ENCODE data around the gene ECE1. TPM values are rescaled to one million over a fixed set of nuclear protein-coding genes. Genes with fewer than 3 reads are reported as not detected.

Gene ECE1
- total and polyA plus RNA-seq, 2 of the 8 experiments (the other 6 are each of a cell fraction or from before 2014, with no cell fraction given), result 21.4 to 36.8 TPM

GRCh38 chr1:21254335-21254951 lies 35.8 kb downstream of the ECE1 start:
- H3K79me1 ChIP-seq (ENCODE audit: low read depth, low read length), result no peaks in the 10 kb centered on the region
- WGBS, 2 experiments (ENCODE audit: extremely low coverage in 1 of 2, insufficient coverage in 1 of 2, insufficient read length in 1 of 2, insufficient replicate concordance in 2 of 2, low coverage in 1 of 2, low lambda C conversion rate in 2 of 2, missing lambda C conversion rate in 1 of 2), result 88% methylated on average over 8 of the region's 8 CpGs; no CpG with 5 or more reads in 1 of the 2 experiments
- H2BK15ac ChIP-seq (ENCODE audit: low read length), result no peak overlapping the region
- CTCF ChIA-PET (ENCODE audit: partially characterized antibody), result interaction anchor here (0.5 to 12.4 kb wide), 41 partner anchors 9 to 321 kb away, joined by 3 to 374 read pairs (median 6); no protein-coding TSS in a partner anchor
- H2BK120ac ChIP-seq (replicated peaks; ENCODE audit: low read depth, low read length), result no peak overlapping the region
- H3K23me2 ChIP-seq (ENCODE audit: low read depth, low read length), result no peaks in the 10 kb centered on the region
- POLR2A ChIA-PET (ENCODE audit: partially characterized antibody), result interaction anchor here (0.8 to 1.5 kb wide), 4 partner anchors 12 to 80 kb away, joined by 3 read pairs; no protein-coding TSS in a partner anchor
- no peak overlapping the region for H3K4ac ChIP-seq (replicated peaks; ENCODE audit: insufficient read length, low read depth, low read length)
- no peaks in the 10 kb centered on the region for H3K4me1 ChIP-seq (replicated peaks in 1 of 4; ENCODE audit: control insufficient read depth in 3 of 4, insufficient read depth in 4 of 4, low read length in 3 of 4)
- no peak overlapping the region for H2BK20ac ChIP-seq (ENCODE audit: low read length)
- H4K8ac ChIP-seq (ENCODE audit: extremely low read depth, insufficient read depth, low read length), result no peak overlapping the region
- no peaks in the 10 kb centered on the region for H4K20me1 ChIP-seq (replicated peaks in 1 of 2; ENCODE audit: control insufficient read depth in 1 of 2, insufficient read depth in 2 of 2, low read length in 2 of 2)
- no peak overlapping the region for H2AFZ ChIP-seq (ENCODE audit: low read length)
- H3K27ac ChIP-seq (ENCODE audit: low read depth, low read length), result no peak overlapping the region
- no peak overlapping the region for H3K4me3 ChIP-seq (ENCODE audit: extremely low read depth in 1 of 4, insufficient read depth in 2 of 4, low read depth in 3 of 4, low read length in 4 of 4)
- no peak overlapping the region for H3K23ac ChIP-seq (ENCODE audit: insufficient read length)
- no peak overlapping the region for H4K5ac ChIP-seq (ENCODE audit: insufficient read length, low read depth, low read length)
- DNase-seq (ENCODE audit: low read depth in 1 of 2, low spot score in 2 of 2), result no peak
- no peak overlapping the region for H3K18ac ChIP-seq (ENCODE audit: extremely low read depth, low read length)
- H3K4me2 ChIP-seq (ENCODE audit: insufficient read depth in 1 of 2, low read depth in 2 of 2, low read length in 2 of 2), result no peak overlapping the region
- no peak overlapping the region for H4K91ac ChIP-seq (replicated peaks; ENCODE audit: insufficient read length, low read length)
- no peak overlapping the region for H2BK12ac ChIP-seq (ENCODE audit: low read depth, low read length)
- H3K36me3 ChIP-seq (ENCODE audit: control insufficient read depth in 2 of 4, insufficient read depth in 4 of 4, low read length in 3 of 4), result no peaks in the 10 kb centered on the region; a peak in 2 of 8 replicates
- no peak overlapping the region for H3K9ac ChIP-seq (replicated peaks in 1 of 4; ENCODE audit: extremely low read depth in 1 of 4, low read depth in 3 of 4, low read length in 3 of 4)
- FAIRE-seq, result no peak
- no peaks in the 10 kb centered on the region for H3K79me2 ChIP-seq (ENCODE audit: control insufficient read depth in 1 of 2, insufficient read depth in 2 of 2, low read length in 2 of 2)
- H3K27me3 ChIP-seq (replicated peaks in 1 of 4; ENCODE audit: control insufficient read depth in 3 of 4, extremely low read depth in 1 of 4, insufficient read depth in 3 of 4, low read length in 3 of 4), result no peaks in the 10 kb centered on the region
- no peak overlapping the region for H3K56ac ChIP-seq (replicated peaks; ENCODE audit: insufficient read length, low read depth, low read length)
- H3K9me3 ChIP-seq (ENCODE audit: insufficient read depth in 2 of 2, low read depth in 1 of 2, low read length in 1 of 2), result no peaks in the 10 kb centered on the region
- H2BK5ac ChIP-seq (ENCODE audit: low read depth, low read length), result no peak overlapping the region
- H2AK5ac ChIP-seq (ENCODE audit: low read depth, low read length), result no peak overlapping the region
- H3K14ac ChIP-seq (ENCODE audit: insufficient read length), result no peak overlapping the region
- TF ChIP-seq TAF1 (IDR thresholded peaks at IDR 0.05; ENCODE audit: low read depth, low read length) (no peak), E2F6 (IDR thresholded peaks at IDR 0.05) (no peak), KDM4A (IDR thresholded peaks at IDR 0.05; ENCODE audit: low read depth, low read length, severe bottlenecking) (no peak), KDM1A (IDR thresholded peaks at IDR 0.05; ENCODE audit: borderline replicate concordance, low read length) (no peak), YY1 (IDR thresholded peaks at IDR 0.05; ENCODE audit: low read depth, low read length) (no peak), USF2 (IDR thresholded peaks at IDR 0.05; ENCODE audit: low read length) (no peak), EP300 (IDR thresholded peaks at IDR 0.05; ENCODE audit: borderline replicate concordance in 1 of 2, low read depth in 2 of 2, low read length in 2 of 2) (no peak), RBBP5 (IDR thresholded peaks at IDR 0.05; ENCODE audit: borderline replicate concordance, low read depth, low read length) (no peak), ATF3 (IDR thresholded peaks at IDR 0.05; ENCODE audit: insufficient read depth, low read depth, low read length) (no peak), ASH2L (IDR thresholded peaks at IDR 0.05; ENCODE audit: low read length) (no peak)
